K562 (cell line): Measurements from ENCODE around the gene TEX264. TPM values are rescaled to one million over a fixed set of nuclear protein-coding genes. Genes with fewer than 3 reads are reported as not detected.

Experiments
- BRF1 ChIP-seq: IDR thresholded peaks from 3 replicates; pipeline ENCODE4 v1.6.1; 2011; ENCODE audit warnings: borderline replicate concordance, mild to moderate bottlenecking; ENCODE audit not compliant: insufficient read length; ENCODE audit errors: extremely low read depth
- HDAC2 ChIP-seq: fragments of 450-650 bp; IDR thresholded peaks from 2 replicates; pipeline ENCODE4 v1.6.1; 2016; ENCODE audit warnings: mild to moderate bottlenecking
- HMG20A ChIP-seq: fragments of 450-650 bp; formaldehyde crosslinking; conservative IDR thresholded peaks from 2 replicates; pipeline ENCODE4 v1.4.0; 2020; ENCODE audit warnings: mild to moderate bottlenecking, mixed read lengths
- HNRNPUL1 ChIP-seq: fragments of 200-400 bp; formaldehyde crosslinking; IDR thresholded peaks from 2 replicates; pipeline ENCODE4 v1.6.1; 2017; ENCODE audit warnings: low read length
- ILF3 ChIP-seq: fragments of 450-650 bp; IDR thresholded peaks from 2 replicates; pipeline ENCODE4 v1.6.1; 2018; ENCODE audit warnings: antibody characterized with exemption, mild to moderate bottlenecking, moderate library complexity, borderline replicate concordance
- KDM4B ChIP-seq, 2 experiments: fragments of 450-650 bp in 1 of 2; sonication (generic) in 1 of 2; IDR thresholded peaks; 2 replicates each; pipeline ENCODE4 v1.6.1; 2016 to 2017; ENCODE audit warnings: borderline replicate concordance in 2 of 2, antibody characterized with exemption in 1 of 2, low read depth in 1 of 2, mild to moderate bottlenecking in 1 of 2
- L3MBTL2 ChIP-seq: fragments of 450-650 bp; IDR thresholded peaks from 2 replicates; pipeline ENCODE4 v1.6.1; 2016; ENCODE audit warnings: mild to moderate bottlenecking, moderate library complexity
- TEAD4 ChIP-seq, 2 experiments: sonication (generic) in 1 of 2; formaldehyde crosslinking in 1 of 2; IDR thresholded peaks; 2 replicates each; pipeline versions ENCODE4 v1.6.1 to v1.8.0; 2012 to 2022; ENCODE audit warnings: borderline replicate concordance in 1 of 2, inconsistent platforms in 1 of 2, low read length in 1 of 2, mild to moderate bottlenecking in 1 of 2, missing genetic modification reagents in 1 of 2
- ZNF12 ChIP-seq: sonication (generic); formaldehyde crosslinking; IDR thresholded peaks from 2 replicates; pipeline ENCODE4 v1.4.0; 2020; ENCODE audit warnings: mild to moderate bottlenecking, missing genetic modification reagents
- ZNF644 ChIP-seq: fragments of 200-800 bp; sonication (Bioruptor generic); IDR thresholded peaks from 2 replicates; pipeline ENCODE4 v1.6.1; 2016; ENCODE audit warnings: low read depth, missing genetic modification characterization, missing compliant biosample characterization
- polyA plus RNA-seq, 8 experiments: library from polyadenylated mRNA; depleted of rRNA in 4 of 8; stranded (reverse) in 5 of 8; unstranded in 3 of 8; fragments of >200 nt; fragmentation: Nextera tagmentation in 2 of 8; fragmentation: Illumina TruSeq in 1 of 8; extraction: Ambion mirVana in 2 of 8; extraction: Trizol in 1 of 8; gene quantifications; 2 replicates each; pipeline versions ENCODE4 v1.2.1 to v1.2.3, GENCODE V29; 2011 to 2014; ENCODE audit warnings: inconsistent platforms in 1 of 8, missing spikeins in 1 of 8
- total RNA-seq, 7 experiments: library from RNA; depleted of rRNA in 6 of 7; stranded (reverse); fragments of >200 nt in 6 of 7; fragmentation: Illumina TruSeq in 2 of 7; extraction: Trizol in 2 of 7; gene quantifications; 2 replicates each; pipeline versions ENCODE4 v1.2.1 to v1.2.3, GENCODE V29; 2011 to 2021; ENCODE audit warnings: low replicate concordance in 1 of 7
- TF ChIP-seq, protein P1 (sequence below): fragments of 250-450 bp; sonication (Bioruptor Pico); IDR thresholded peaks from 2 replicates; pipeline ENCODE4 v1.4.0; 2020
- TF ChIP-seq, protein P2 (sequence below), 2 experiments: fragments of 450-650 bp; formaldehyde crosslinking in 1 of 2; IDR thresholded peaks; 2 replicates each; pipeline versions ENCODE4 v1.4.0 to v1.6.1; 2014 to 2020; ENCODE audit warnings: mild to moderate bottlenecking in 2 of 2, borderline replicate concordance in 1 of 2, low read depth in 1 of 2

The TEX264 gene
- total and polyA plus RNA-seq, 9 of the 15 experiments (the other 6 are each of a cell fraction or from before 2014, with no cell fraction given), result 4.1 to 47.0 (median 31.0) TPM

DNA sequence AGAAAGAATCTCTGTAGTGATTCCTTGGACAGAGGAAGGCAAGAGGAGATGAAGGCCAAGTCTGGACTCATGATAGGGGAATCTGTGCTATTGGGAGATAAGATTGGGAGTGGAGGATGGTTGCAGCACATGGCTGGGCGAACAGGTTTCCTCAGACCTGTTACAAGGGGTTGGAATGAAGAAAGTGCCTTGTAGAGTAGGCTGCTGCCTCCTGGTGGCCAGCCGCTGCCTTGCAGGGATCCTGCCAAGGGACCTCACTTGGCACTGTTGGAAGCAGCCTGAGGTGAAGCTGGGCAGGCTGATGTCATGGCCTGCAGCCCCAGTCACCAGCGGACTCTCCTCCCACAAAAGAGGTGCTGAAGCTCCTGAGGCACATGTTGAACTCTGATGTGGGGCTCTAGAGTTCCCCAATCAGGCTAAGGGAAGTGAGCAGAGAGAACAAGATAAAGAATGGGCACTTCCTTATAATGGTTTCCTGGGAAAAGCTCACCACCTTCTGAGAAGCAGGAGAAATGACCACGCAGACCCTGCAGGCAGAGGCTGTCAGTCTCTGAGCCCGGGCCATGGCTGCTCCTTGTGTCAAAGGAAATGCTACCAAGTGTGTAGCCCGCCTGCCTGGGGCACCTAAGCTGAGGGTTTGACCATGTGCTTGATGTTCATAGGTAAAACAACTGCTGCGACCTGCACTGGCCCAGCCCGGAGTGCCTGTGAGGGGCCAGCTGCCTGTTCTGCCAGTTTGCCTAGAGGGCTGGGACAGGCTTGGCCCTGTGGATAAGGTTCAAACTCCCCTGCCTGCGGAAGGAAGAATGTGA lies 1.6 kb upstream of the TEX264 start (continued):
- TF ChIP-seq, protein P1, sequence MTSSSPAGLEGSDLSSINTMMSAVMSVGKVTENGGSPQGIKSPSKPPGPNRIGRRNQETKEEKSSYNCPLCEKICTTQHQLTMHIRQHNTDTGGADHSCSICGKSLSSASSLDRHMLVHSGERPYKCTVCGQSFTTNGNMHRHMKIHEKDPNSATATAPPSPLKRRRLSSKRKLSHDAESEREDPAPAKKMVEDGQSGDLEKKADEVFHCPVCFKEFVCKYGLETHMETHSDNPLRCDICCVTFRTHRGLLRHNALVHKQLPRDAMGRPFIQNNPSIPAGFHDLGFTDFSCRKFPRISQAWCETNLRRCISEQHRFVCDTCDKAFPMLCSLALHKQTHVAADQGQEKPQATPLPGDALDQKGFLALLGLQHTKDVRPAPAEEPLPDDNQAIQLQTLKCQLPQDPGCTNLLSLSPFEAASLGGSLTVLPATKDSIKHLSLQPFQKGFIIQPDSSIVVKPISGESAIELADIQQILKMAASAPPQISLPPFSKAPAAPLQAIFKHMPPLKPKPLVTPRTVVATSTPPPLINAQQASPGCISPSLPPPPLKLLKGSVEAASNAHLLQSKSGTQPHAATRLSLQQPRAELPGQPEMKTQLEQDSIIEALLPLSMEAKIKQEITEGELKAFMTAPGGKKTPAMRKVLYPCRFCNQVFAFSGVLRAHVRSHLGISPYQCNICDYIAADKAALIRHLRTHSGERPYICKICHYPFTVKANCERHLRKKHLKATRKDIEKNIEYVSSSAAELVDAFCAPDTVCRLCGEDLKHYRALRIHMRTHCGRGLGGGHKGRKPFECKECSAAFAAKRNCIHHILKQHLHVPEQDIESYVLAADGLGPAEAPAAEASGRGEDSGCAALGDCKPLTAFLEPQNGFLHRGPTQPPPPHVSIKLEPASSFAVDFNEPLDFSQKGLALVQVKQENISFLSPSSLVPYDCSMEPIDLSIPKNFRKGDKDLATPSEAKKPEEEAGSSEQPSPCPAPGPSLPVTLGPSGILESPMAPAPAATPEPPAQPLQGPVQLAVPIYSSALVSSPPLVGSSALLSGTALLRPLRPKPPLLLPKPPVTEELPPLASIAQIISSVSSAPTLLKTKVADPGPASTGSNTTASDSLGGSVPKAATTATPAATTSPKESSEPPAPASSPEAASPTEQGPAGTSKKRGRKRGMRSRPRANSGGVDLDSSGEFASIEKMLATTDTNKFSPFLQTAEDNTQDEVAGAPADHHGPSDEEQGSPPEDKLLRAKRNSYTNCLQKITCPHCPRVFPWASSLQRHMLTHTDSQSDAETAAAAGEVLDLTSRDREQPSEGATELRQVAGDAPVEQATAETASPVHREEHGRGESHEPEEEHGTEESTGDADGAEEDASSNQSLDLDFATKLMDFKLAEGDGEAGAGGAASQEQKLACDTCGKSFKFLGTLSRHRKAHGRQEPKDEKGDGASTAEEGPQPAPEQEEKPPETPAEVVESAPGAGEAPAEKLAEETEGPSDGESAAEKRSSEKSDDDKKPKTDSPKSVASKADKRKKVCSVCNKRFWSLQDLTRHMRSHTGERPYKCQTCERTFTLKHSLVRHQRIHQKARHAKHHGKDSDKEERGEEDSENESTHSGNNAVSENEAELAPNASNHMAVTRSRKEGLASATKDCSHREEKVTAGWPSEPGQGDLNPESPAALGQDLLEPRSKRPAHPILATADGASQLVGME (CRISPR knock-in tag), result no peak
- no peak for TF ChIP-seq TEAD4 (IDR thresholded peaks at IDR 0.05; ENCODE audit: low read length)
- TF ChIP-seq TEAD4 (CRISPR knock-in tag; IDR thresholded peaks at IDR 0.05; ENCODE audit: borderline replicate concordance), result no peak
- TF ChIP-seq ILF3, result no peak
- peak; percentile 45 for TF ChIP-seq L3MBTL2
- no peak for TF ChIP-seq KDM4B (IDR thresholded peaks at IDR 0.05; ENCODE audit: borderline replicate concordance in 2 of 2, low read depth in 1 of 2)
- no peak for TF ChIP-seq ZNF12 (CRISPR knock-in tag)
- TF ChIP-seq HNRNPUL1, result no peak
- TF ChIP-seq BRF1, result no peak
- TF ChIP-seq HDAC2, result 0 out of 2 replicates have a peak, but pooled peaks have one; percentile 31
- no peak for TF ChIP-seq ZNF644 (tag)
- TF ChIP-seq, protein P2, sequence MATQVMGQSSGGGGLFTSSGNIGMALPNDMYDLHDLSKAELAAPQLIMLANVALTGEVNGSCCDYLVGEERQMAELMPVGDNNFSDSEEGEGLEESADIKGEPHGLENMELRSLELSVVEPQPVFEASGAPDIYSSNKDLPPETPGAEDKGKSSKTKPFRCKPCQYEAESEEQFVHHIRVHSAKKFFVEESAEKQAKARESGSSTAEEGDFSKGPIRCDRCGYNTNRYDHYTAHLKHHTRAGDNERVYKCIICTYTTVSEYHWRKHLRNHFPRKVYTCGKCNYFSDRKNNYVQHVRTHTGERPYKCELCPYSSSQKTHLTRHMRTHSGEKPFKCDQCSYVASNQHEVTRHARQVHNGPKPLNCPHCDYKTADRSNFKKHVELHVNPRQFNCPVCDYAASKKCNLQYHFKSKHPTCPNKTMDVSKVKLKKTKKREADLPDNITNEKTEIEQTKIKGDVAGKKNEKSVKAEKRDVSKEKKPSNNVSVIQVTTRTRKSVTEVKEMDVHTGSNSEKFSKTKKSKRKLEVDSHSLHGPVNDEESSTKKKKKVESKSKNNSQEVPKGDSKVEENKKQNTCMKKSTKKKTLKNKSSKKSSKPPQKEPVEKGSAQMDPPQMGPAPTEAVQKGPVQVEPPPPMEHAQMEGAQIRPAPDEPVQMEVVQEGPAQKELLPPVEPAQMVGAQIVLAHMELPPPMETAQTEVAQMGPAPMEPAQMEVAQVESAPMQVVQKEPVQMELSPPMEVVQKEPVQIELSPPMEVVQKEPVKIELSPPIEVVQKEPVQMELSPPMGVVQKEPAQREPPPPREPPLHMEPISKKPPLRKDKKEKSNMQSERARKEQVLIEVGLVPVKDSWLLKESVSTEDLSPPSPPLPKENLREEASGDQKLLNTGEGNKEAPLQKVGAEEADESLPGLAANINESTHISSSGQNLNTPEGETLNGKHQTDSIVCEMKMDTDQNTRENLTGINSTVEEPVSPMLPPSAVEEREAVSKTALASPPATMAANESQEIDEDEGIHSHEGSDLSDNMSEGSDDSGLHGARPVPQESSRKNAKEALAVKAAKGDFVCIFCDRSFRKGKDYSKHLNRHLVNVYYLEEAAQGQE (IDR thresholded peaks at IDR 0.05; ENCODE audit: borderline replicate concordance), result peak; percentile 71
- TF ChIP-seq, protein P2 (CRISPR knock-in tag; IDR thresholded peaks at IDR 0.05; ENCODE audit: low read depth), result no peak
- TF ChIP-seq HMG20A (CRISPR knock-in tag), result no peak
